HepG2 (cell line): ENCODE results near the gene CCNI2. TPM values are rescaled to one million over a fixed set of nuclear protein-coding genes. Genes with fewer than 3 reads are reported as not detected.

ENCODE experiments used
- AKAP8 ChIP-seq: sonication (generic); formaldehyde crosslinking; IDR thresholded peaks from 2 replicates; pipeline ENCODE4 v1.5.1; 2020; ENCODE audit warnings: mild to moderate bottlenecking, missing genetic modification reagents
- ATF3 ChIP-seq: sonication (generic); formaldehyde crosslinking; IDR thresholded peaks from 2 replicates; pipeline ENCODE4 v1.4.0; 2020; ENCODE audit warnings: missing genetic modification reagents
- CREBL2 ChIP-seq: sonication (generic); formaldehyde crosslinking; IDR thresholded peaks from 2 replicates; pipeline ENCODE4 v1.8.1; 2023; ENCODE audit warnings: missing genetic modification reagents, mild to moderate bottlenecking, borderline replicate concordance
- ERF ChIP-seq: IDR thresholded peaks from 2 replicates; pipeline ENCODE4 v1.6.1; 2018; ENCODE audit warnings: missing biosample characterization, missing genetic modification reagents
- FOXA3 ChIP-seq: IDR thresholded peaks from 2 replicates; pipeline ENCODE4 v1.6.1; 2016; ENCODE audit warnings: missing genetic modification reagents, missing compliant biosample characterization
- HDAC1 ChIP-seq: sonication (generic); formaldehyde crosslinking; IDR thresholded peaks from 2 replicates; pipeline ENCODE4 v1.5.1; 2020; ENCODE audit warnings: mild to moderate bottlenecking, missing genetic modification reagents
- KLF12 ChIP-seq: sonication (generic); formaldehyde crosslinking; IDR thresholded peaks from 2 replicates; pipeline ENCODE4 v1.4.0; 2020; ENCODE audit warnings: missing genetic modification reagents, borderline replicate concordance
- MED1 ChIP-seq: sonication (generic); formaldehyde crosslinking; IDR thresholded peaks from 2 replicates; pipeline ENCODE4 v1.4.0; 2020; ENCODE audit warnings: missing genetic modification reagents
- MEIS1 ChIP-seq: sonication (generic); formaldehyde crosslinking; IDR thresholded peaks from 2 replicates; pipeline ENCODE4 v1.9.0; 2021; ENCODE audit warnings: mild to moderate bottlenecking, missing genetic modification reagents, moderate library complexity, borderline replicate concordance
- NR2C2 ChIP-seq: sonication (generic); formaldehyde crosslinking; IDR thresholded peaks from 2 replicates; pipeline ENCODE4 v1.4.0; 2020; ENCODE audit warnings: missing genetic modification reagents, mild to moderate bottlenecking, moderate library complexity, borderline replicate concordance
- STAG1 ChIP-seq: sonication (generic); formaldehyde crosslinking; IDR thresholded peaks from 2 replicates; pipeline ENCODE4 v1.4.0; 2020; ENCODE audit warnings: missing genetic modification reagents
- TGIF2 ChIP-seq: IDR thresholded peaks from 2 replicates; pipeline ENCODE4 v1.6.1; 2016; ENCODE audit warnings: control low read depth, missing compliant biosample characterization
- ZBTB38 ChIP-seq: sonication (generic); formaldehyde crosslinking; IDR thresholded peaks from 2 replicates; pipeline ENCODE4 v1.5.1; 2020; ENCODE audit warnings: mild to moderate bottlenecking, missing genetic modification reagents
- ZBTB7B ChIP-seq: sonication (generic); formaldehyde crosslinking; IDR thresholded peaks from 2 replicates; pipeline ENCODE4 v1.4.0; 2020; ENCODE audit warnings: missing genetic modification reagents
- ZNF260 ChIP-seq: sonication (generic); formaldehyde crosslinking; IDR thresholded peaks from 2 replicates; pipeline ENCODE4 v1.4.0; 2020; ENCODE audit warnings: missing genetic modification reagents, low read depth, mild to moderate bottlenecking, borderline replicate concordance
- ZNF609 ChIP-seq: sonication (generic); formaldehyde crosslinking; IDR thresholded peaks from 2 replicates; pipeline ENCODE4 v1.4.0; 2020; ENCODE audit warnings: mild to moderate bottlenecking, missing genetic modification reagents, borderline replicate concordance
- ZNF761 ChIP-seq: sonication (generic); formaldehyde crosslinking; conservative IDR thresholded peaks from 2 replicates; pipeline ENCODE4 v1.4.0; 2020; ENCODE audit warnings: mild to moderate bottlenecking, missing genetic modification reagents
- polyA plus RNA-seq, 8 experiments: library from polyadenylated mRNA; depleted of rRNA in 3 of 8; stranded (reverse) in 7 of 8; unstranded in 1 of 8; fragments of >200 nt; fragmentation: Illumina TruSeq in 4 of 8; extraction: Trizol in 4 of 8; gene quantifications; 2 replicates each; pipeline versions ENCODE4 v1.2.1 to v1.2.3, GENCODE V29; 2011 to 2016; ENCODE audit warnings: low read depth in 4 of 8, missing spikeins in 1 of 8, mixed read lengths in 1 of 8; ENCODE audit not compliant: insufficient read depth in 1 of 8
- total RNA-seq, 5 experiments: library from RNA; depleted of rRNA; stranded (reverse); fragments of >200 nt; fragmentation: Illumina TruSeq; extraction: Trizol; gene quantifications; 2 replicates each; pipeline ENCODE4 v1.2.3, GENCODE V29; 2016; ENCODE audit warnings: low read depth in 1 of 5
- TF ChIP-seq, protein P1 (sequence below): IDR thresholded peaks from 2 replicates; pipeline ENCODE4 v1.6.1; 2012; ENCODE audit warnings: inconsistent platforms
- TF ChIP-seq, protein P2 (sequence below): sonication (generic); formaldehyde crosslinking; IDR thresholded peaks from 2 replicates; pipeline ENCODE4 v1.8.0; 2022; ENCODE audit warnings: mild to moderate bottlenecking, missing genetic modification reagents; ENCODE audit not compliant: insufficient replicate concordance
- TF ChIP-seq, protein P3 (sequence below): IDR thresholded peaks from 2 replicates; pipeline ENCODE4 v1.6.1; 2016; ENCODE audit warnings: missing genetic modification reagents, missing compliant biosample characterization

CCNI2 gene
- total and polyA plus RNA-seq, 2 of the 13 experiments (the other 11 are each of a cell fraction or from before 2014, with no cell fraction given), result not detected

GRCh38 chr5:132736853-132737833, 10.1 kb upstream of the CCNI2 start, which contains the start of gene KIF3A (continued):
- TF ChIP-seq ATF3 (CRISPR knock-in tag), result no peak
- no peak; the same call in 1 of the 2 replicates for TF ChIP-seq MED1 (CRISPR knock-in tag)
- TF ChIP-seq ZNF761 (CRISPR knock-in tag), result 0 out of 2 replicates have a peak, but pooled peaks have one; percentile 24
- peak; percentile 12; the same call in 1 of the 2 replicates for TF ChIP-seq FOXA3
- peak; percentile 82; the same call in 1 of the 2 replicates for TF ChIP-seq KLF12 (CRISPR knock-in tag)
- TF ChIP-seq, protein P1, sequence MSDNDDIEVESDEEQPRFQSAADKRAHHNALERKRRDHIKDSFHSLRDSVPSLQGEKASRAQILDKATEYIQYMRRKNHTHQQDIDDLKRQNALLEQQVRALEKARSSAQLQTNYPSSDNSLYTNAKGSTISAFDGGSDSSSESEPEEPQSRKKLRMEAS, result peak; percentile 58; the same call in 1 of the 2 replicates
- TF ChIP-seq MEIS1, result peak; percentile 49; the same call in 1 of the 2 replicates
- peak; percentile 49; the same call in 1 of the 2 replicates for TF ChIP-seq TGIF2
- TF ChIP-seq STAG1 (CRISPR knock-in tag), result 0 out of 2 replicates have a peak, but pooled peaks have one; percentile 8
- peak; percentile 59; the same call in 1 of the 2 replicates for TF ChIP-seq ZBTB38 (CRISPR knock-in tag)
- 0 out of 2 replicates have a peak, but pooled peaks have one; percentile 15 for TF ChIP-seq ZNF609
- TF ChIP-seq, protein P2, sequence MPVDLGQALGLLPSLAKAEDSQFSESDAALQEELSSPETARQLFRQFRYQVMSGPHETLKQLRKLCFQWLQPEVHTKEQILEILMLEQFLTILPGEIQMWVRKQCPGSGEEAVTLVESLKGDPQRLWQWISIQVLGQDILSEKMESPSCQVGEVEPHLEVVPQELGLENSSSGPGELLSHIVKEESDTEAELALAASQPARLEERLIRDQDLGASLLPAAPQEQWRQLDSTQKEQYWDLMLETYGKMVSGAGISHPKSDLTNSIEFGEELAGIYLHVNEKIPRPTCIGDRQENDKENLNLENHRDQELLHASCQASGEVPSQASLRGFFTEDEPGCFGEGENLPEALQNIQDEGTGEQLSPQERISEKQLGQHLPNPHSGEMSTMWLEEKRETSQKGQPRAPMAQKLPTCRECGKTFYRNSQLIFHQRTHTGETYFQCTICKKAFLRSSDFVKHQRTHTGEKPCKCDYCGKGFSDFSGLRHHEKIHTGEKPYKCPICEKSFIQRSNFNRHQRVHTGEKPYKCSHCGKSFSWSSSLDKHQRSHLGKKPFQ (CRISPR knock-in tag), result no peak
- TF ChIP-seq HDAC1, result peak; percentile 74; the same call in 1 of the 2 replicates
- TF ChIP-seq ZNF260 (CRISPR knock-in tag), result no peak
- TF ChIP-seq CREBL2, result peak; percentile 66; the same call in 1 of the 2 replicates
- peak; percentile 42; the same call in 1 of the 2 replicates for TF ChIP-seq NR2C2
- TF ChIP-seq AKAP8 (CRISPR knock-in tag), result no peak
- TF ChIP-seq ZBTB7B, result 0 out of 2 replicates have a peak, but pooled peaks have one; percentile 33
- TF ChIP-seq, protein P3, sequence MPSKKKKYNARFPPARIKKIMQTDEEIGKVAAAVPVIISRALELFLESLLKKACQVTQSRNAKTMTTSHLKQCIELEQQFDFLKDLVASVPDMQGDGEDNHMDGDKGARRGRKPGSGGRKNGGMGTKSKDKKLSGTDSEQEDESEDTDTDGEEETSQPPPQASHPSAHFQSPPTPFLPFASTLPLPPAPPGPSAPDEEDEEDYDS, result peak; percentile 67
- peak; percentile 50 for TF ChIP-seq ERF (CRISPR knock-in tag)
